HUDEP-2 (cell line): ENCODE measurements around the gene BRF1.
A peak's percentile ranks its signal among the peaks of the same experiment; 100 is the strongest.

Experiments
- DNase-seq, 76 experiments: peaks; one replicate each; lab custom pipeline; 2025; ENCODE audit not compliant: unreplicated experiment in 76 of 76; lab: John Stamatoyannopoulos, UW

Gene BRF1

DNA sequence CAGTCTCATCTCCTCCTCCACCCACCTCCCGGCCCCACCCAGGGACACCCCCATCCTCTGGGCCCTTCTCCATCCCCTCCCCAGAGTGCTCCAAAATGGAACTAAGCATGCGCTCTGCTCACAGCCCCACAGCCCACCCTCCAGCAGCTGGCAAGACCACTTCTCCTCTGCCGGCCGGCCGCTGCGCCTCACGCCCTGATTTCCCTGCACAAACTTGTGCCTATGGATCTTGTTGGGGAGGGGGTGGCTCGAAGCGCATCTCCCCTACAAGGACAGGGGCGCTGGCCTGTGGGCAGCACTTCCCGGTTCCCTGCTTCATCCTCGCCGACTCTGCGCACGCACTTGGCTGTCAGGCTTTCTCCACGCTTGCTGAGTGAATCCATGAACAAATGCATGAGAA is 100.2 kb downstream of the BRF1 start:
- DNase-seq, result no peak

DNA sequence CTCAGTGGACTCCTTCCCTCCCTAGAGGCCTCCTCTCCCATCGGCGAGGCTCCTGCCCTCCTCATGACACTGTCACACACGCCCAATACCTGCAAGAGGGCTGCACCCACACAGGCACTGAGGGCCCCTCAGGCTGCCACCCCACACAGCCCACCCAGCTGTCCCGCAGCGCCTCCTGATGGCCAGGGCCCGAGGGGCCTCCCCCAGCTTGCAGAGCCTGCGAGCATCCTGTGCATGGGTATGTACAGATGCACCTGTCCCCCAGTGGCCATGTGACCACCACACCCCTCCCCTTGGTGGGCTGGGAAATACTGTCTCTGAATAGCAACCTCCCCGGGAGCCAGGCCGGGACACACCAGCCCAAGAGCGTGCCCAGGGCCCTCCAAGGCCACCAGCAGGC is 100.7 kb downstream of the BRF1 start:
- no peak for DNase-seq

DNA sequence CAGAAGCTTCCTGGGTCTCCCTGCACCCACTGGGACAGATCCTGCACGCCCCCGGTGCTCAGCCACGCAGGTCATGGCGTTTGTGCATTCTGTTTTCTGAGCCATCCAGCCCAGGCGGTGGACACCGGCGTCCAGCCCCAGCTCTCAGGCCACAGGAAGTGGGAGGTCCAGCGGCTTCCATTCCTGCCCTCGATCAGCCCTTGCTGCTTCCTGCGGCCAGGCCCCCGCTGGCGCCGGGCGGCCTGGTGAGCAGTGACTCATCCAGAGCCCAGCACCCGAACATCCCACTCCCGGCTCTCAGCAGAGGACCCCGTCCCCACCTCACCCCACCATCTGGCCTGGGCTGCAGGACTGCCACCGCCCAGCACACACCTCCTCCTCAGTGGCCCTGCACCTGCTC is 101.7 kb downstream of the BRF1 start:
- no peak for DNase-seq

DNA sequence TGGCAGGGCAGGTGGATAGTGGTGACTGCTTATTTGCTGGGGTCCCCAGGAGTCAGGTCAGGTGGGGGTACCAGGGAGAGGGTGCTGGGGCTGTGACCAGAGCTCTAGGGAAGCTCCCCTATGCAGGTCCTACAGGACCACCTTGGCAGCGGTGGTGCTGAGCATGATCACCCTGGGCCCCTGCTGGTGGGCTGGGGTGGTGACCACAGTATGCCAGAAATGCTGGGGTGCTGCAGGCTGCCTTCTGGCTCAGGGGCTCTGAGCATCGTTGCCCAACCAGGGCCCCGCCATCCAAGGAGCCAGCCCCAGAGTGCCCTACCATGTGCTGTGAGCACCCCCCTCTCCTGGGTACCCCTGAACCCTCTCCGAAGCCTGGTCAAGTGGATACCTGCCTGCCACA is 102.2 kb downstream of the BRF1 start:
- no peak for DNase-seq

DNA sequence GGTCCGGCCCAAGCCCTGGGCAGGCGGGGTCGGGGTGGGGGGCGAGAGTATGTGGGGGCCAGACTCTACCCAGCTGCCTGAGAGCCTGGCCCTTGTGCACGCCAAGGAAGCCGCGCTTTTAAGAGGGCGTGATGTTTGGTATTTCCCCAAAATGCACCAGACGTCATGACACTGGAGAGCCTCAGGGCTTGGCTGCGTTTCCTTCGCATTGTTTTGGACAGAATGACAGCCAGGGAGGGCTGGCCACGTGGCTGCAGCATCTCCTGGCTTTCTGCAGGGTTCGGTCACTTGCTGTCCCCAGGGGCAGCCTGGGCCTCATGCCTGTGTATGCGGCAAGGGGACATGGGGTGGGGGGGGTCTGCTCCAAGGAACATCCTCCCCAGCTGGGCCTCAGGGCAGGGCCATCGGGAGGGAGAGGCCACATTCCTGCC is 103.6 kb downstream of the BRF1 start:
- DNase-seq, result peak in 2 of 76 experiments; percentile 28 to 48

DNA sequence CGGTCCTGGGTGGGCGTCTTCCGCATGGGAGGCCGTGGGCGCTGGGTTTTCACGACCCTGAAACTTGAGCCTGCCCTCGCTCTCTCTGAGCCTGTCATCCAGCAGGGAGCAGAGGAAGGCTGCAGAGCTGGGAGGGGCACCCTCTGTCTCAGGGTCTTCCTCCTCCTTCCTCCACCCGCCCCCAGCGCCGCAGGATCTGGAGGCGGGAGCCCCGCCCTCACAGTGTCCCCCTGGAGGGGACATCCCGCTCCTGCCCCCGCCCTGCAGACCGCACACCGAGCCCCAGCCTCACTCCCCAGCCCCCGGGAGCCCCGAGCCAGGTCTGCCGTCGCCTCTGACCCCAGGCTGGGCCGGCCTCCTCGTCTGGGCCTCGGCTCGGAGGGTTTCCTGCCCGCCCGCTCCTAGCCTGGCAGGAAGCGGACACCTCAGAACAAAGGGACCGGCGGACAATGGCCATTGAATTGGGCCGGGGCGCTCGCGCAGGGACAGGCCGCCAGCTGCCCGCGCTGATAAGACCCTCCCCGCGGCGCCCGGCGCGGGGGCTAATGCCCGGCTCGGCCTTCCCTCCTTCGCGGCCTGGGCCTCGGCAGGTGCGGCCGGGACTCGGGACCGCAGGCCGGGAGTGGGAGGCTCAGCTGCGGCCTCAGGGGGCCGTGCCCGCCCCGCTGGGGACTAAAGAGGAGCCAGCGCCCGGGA is 104.4 kb downstream of the BRF1 start:
- DNase-seq, result no peak

DNA sequence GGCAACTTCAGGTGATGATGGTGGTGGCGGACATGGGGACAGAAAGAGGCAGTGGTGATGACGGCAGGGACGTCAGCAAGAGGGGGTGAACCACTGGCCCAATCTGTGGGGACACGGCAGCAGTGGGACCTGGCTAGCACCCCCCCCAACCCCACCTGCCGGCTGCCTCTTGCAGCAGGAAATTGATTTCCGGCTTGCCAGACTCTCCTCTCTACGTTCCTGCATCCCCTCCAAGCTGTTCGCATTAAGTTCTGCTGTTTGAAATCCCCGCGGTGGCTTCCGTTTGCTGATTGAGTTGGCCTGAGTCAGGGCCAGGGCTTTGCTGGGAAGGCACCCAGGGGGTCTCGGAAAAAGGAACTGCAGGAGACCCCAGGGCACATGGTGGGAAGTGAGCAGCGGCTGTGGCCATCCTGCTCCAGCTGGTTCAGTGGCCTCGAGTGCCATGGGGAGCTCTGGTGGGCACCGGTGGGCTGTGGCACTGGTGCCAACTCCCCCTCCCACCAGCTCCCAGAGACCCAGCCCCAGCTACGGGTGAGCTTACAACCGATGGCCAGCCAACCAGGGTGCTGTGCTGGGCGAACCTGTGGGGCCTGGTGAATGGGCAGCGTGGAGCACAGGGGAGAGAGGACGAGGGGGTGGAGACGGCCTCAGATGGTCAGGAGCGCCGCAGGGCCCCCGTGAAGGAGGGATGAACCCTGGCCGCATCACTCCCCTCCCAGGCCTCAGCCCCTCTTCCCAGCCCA is 105.1 kb downstream of the BRF1 start:
- DNase-seq, result no peak

DNA sequence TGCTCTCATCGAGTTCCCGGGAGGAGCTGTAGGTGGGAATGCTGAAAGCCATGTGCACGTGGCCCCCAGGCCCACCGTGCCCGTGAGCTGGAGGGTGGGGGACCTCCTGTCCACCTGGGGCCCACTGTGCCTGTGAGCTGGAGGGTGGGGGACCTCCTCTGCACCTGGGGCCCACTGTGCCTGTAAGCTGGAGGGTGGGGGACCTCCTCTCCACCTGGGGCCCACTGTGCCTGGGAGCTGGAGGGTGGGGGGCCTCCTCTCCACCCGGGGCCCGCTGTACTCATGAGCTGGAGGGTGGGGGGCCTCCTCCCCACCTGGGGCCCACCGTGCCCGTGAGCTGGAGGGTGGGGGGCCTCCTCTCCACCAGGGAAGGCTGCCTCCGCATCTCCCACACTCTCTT is 105.8 kb downstream of the BRF1 start:
- DNase-seq, result no peak

DNA sequence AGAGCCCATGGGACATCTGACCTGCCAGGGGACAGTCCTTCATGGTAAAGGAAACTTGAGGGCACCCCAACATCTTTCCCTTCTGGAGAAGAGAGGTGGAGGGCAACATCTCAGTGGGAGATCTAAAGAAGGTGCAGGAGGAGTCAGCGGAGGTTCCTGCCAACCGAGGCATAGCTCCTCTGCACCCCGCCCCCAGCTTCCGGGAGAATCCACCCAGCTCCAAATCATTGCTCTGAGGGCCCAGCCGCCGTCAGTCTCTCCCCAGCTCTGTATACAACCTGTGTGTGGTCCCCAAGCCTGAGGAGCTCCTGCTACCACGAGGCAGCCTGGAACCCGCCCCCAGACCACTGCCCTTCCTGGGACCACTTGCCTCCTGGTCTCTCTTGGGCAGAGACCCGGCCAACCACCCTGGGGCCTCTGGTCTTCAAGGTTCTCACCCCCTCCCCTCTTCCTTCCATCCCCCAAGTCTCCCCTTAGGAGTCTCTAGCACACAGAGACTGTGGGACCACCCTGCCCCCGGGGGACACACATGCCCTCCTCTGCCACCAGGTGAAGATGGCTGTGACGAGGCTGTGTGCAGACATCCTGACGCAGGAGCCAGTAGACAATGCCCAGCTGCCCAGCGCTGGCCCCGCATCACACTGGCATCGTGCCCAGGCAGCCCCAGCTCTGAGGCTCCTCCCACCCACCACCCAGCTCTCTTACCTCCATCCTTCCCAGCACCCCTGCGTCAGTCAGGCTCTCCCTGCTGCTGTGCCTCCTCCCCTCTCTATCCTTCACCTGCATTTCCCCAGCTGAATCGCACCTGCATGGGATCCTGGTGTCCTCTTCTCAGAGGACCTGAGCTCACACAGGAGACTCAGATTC is 106.7 kb downstream of the BRF1 start:
- DNase-seq, result no peak

DNA sequence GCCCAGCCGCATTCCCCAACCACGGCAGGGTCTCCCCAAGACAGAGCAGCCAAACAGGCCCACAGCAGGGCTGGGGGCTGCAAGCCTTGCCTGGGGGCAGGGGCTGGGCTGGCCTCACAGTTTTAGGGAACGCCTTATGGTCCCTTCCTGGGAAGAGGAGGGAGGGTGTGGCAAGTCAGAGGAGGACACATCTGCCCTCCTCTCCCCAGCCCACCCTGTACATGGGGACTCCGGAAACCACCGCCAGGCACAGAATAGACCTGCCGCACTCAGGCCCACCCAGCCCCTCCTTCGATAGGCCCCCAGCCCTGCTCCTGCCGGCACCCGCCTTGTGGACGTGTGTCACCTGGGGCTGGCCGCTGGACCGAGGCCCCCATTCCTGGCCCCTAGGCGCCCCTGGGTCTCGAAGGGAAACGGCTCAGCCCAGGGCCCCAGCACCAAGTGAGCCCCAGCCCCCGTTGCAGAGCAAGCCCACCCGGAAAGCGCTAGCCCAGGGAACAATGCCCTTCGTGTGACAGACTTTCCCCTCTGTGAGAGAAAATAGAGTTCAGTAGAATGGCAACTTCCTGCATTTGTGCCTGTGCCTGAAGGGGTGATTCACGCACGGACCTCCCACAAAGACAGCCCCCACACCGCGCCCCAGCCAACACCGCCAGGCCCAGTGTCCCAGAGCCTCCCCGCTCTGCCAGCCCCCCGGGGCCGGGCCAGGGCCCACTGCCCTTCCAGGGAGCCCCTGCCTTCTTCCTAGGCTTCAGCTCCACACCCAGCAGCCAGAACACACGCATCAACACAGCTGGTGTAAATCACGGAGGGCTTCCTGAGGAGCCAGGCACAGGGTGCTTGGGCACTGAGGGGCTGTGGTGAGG is 107.7 kb downstream of the BRF1 start:
- DNase-seq, result no peak

DNA sequence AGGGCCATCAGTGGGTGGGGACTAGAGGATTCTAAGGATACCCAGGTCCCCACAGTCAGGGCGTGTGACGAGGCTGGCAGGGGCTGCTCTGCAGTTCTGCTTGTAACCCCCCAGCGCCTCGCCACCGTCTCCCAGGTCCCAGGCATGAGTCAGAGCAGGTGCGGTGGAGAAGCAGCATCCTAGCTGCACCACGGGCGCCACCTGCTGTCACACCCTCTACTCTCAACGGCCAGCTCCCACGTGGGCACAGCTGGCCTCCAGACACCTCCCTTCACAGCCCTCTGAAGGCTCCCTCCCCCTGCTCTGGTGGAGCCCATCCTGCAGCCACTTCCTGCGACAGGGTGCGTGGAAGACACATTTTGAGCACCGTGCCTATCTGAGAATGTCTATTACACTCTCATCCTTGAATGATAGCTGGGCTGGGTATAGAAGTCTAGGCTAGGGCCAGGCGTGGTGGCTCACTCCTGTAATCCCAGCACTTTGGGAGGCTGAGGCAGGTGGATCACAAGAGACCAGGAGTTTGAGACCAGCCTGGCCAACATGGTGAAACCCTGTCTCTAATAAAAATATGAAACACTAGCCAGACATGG is 112.8 kb downstream of the BRF1 start:
- no peak for DNase-seq

DNA sequence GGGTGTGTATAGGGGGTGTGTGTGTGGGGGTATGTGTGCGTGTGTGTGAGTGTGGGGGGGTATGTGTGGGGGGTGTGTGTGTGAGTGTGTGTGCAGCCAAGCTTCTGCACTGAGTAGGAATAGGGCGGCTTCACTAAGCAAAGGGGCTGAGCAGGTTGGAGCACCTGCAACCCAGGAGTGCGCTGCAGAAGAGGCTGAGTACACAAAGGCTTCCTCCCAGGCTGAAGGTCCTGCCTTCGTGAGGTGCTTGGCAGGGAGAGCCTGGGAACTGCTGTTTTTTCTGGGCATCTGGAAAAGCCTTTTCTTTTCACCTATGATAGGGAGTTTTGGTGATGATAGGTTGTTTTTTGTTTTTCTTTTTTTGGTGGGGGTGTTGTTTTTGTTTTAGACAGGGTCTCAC is 113.7 kb downstream of the BRF1 start:
- no peak for DNase-seq

DNA sequence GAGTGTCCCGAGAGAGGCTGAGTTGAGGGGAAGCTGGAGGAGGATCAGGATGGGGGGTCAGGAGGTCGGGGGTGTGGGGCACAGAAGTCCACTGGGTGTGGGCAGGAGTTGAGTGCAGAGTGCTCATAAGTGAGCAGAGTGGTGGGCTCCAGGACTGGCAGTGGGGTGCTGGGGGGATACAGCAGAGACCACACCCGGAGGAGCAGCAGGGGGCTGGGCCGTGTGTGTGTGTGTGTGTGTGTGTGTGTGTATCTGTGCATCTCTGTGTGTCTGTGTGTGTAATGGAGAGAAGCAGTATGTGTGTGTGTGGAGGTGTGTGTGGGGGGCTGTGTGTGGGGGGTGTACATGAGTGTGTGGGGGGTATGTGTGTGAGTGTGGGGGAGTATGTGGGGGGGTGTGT is 114.8 kb downstream of the BRF1 start:
- no peak for DNase-seq

DNA sequence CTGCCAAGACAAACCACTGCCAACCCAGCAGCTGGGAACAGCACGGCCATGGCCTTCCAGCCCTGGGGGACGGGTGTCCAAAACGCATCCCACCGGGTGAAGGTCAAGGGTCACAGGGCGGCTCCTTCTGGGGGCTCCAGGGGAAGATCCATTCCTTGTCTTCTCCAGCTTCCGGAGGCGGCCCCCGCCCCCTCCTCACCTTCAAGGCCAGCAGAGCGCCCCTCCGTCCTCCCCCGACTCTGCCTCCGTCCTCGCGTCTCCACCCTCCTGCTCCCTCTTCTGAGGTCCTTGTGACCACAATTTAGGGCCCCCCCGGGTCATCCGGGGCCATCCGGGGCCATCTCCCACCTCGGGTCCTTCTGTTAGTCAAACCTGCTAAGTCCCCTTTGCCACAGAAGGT is 115.8 kb downstream of the BRF1 start:
- no peak for DNase-seq

DNA sequence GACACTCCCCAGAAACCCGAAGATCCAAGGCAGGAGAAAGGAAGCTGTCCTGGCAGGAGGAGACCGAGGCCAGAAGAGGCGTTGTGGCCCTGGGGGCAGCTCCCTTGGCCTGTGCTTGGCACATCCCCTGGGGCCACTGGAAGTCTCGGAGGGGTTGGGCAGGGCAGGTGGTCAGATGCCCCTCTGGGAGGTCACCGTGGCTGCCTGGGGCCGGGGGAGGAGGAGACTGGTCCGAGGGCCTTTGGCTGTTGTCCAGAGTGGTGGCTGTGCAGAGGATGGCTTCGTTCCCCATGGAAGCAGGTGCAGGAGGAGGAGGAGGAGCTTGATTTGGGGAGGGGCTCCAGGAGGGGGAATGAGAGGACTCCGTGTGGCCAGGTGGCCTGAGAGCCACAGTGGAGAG is 116.3 kb downstream of the BRF1 start:
- no peak for DNase-seq

DNA sequence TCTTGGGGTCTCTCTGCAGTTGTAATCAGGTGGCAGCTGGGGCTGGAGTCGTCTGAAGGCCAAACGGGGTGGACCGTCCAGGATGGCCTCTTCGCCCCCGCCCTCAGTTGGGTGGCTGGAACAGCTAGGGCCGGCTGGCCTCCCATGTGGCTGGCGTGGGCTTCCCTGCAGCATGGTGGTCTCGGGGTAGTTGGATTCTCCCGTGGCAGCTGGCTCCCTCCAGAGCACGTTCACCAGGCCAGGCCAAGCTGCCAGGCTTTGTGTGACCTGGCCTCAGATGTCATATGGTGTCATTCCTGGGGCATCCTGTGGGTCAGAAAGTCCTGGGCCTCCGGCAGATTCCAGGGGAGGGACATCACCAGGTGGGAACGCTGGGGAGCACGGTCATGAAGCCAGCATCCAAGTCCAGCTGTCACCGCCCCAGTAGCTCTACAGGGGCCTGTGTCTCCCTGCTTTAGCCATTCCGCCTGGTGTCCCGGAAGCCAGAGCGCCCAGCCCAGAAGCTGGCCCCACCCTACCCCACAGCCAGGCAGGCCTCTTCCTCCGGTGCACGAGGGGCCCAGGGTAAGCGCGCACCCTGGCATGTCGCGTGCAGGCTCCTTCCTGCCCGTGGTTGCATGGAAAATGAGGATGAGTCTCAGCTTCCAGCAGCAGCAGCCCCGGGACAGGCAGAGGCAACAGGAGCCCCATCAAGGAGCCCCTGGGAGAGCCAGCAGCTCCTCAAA is 118.3 kb downstream of the BRF1 start:
- DNase-seq, result no peak

DNA sequence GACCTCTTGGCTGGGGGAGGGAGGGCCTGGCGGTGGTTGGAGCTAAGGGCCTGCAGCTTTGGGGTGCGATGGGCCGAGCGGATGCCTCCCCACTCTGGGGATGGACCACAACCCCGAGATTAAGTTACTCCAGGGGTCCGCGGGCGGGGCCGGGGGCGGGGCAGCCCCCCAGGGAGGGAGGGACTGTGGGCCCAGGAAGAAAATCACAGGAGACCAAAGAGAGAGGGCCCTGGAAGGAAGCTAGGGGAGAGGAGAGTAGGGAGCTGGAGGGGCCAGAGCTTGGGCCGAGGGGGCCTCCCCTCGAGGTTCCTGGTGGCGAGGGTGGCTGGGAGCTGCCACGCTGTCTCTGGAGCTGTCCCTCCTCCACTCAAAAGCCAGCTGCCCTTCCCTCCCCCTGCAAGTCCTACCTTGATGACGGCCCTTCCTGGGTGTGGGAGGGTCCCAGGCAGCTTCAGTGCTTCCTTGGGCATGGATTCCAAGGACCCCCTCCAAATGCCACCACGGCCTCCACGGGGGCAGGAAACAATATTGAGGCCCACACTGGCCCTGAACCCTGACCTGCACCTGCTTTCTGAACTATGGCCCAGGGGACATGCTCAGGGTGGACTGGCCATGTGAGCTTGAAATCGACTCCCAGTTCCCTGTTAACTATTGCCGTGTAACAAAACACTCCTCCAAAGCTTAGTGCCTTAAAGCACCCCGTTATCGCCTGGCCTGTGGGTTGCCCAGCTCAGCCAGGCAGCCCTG is 119.1 kb downstream of the BRF1 start:
- no peak for DNase-seq

DNA sequence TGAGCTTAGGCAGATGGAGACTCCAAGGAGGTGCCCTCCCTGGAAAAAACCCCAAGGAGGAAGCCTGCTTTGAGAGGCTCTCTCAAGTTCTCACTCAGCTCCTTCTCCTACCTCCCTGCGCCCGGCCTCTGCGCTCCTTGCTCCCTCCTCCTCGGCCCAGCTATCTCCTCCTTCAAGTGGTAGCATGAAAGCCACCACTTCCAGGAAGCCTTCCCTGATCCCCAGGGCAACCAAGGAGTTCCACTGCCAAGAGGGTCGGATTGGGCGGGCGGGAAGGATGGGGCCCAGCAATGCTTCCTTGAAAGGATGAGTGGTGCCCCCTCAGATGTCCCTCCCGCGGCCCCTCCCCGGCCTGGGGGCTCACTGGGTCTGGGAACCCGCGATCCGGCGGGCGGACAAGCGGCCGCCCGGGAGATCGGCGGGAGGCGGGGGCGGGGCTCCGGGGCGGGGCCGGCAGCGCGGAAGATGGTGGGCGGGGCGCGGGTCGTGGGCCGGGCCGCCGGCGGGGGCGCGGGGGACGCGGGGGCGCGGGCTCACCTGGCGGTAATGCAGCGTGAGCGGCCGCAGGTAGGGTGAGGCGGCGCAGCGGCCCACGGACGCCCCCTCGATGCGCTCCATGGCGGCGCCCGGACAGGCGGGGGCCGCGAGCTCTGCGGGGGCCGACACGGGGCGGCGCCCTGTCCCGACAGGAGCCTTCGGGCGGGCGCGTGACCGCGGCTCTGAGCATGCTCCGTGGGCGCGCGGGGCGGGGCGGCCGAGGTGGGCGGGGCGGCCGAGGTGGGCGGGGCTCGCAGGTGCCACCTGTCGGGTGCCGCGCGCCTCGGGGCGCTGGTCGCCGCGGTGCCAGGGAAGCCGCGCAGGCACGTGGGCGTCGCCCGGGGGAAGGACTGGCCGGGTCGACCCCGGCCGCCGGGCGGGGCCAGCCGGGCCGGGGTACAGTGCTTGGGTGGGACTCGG is 119.9 kb downstream of the BRF1 start, which contains the start of gene NUDT14:
Gene NUDT14, minus strand, starts transcription at position 721 of the 957 bp plus-strand sequence. Its CDS starts 103 bp downstream, at position 618.
- DNase-seq, result peak in 65 of 76 experiments; percentile 9 to 86 (median 61)
